ENCODE results near the gene GLIS1. TPM values are rescaled to one million over a fixed set of nuclear protein-coding genes. Genes with fewer than 3 reads are reported as not detected.

GLIS1 gene
- total and polyA plus RNA-seq, 2 donors (not counting 3 experiments of a cell fraction or from before 2014, with no cell fraction given), result not detected

GRCh38 chr1:53715478-53715877 is 23.5 kb downstream of the GLIS1 start:
- Histone ChIP-seq H4K20me1 (replicated peaks; ENCODE audit: control insufficient read depth, extremely low read depth, insufficient read depth, low read length) (no peaks in the 10 kb centered on the region), H2AFZ (ENCODE audit: low read depth, low read length) (no peak overlapping the region), H3K4me3 (replicated peaks in 1 of 3; ENCODE audit: insufficient read depth in 1 of 3, low read depth in 1 of 3, low read length in 3 of 3) (no peak overlapping the region), H3K36me3 (ENCODE audit: control insufficient read depth in 2 of 2, extremely low read depth in 1 of 2, insufficient read depth in 2 of 2, low read length in 2 of 2) (no peaks in the 10 kb centered on the region), H3K9me3 (replicated peaks; ENCODE audit: control insufficient read depth, insufficient read depth, low read length) (no peaks in the 10 kb centered on the region), H3K4me2 (ENCODE audit: insufficient read depth, low read length) (no peak overlapping the region), H3K9me1 (replicated peaks; ENCODE audit: control insufficient read depth, extremely low read depth, insufficient read depth, low read length) (no peaks in the 10 kb centered on the region), H3K27me3 (ENCODE audit: control insufficient read depth in 2 of 2, insufficient read depth in 2 of 2, low read length in 2 of 2) (peaks cover 0 to 9% of the 10 kb centered on the region in 2 experiments), H3K27ac (ENCODE audit: insufficient read depth, low read depth, low read length) (no peak overlapping the region), H3K9ac (replicated peaks; ENCODE audit: extremely low read depth, insufficient read depth, low read length) (no peak overlapping the region), H3K79me2 (ENCODE audit: control insufficient read depth, insufficient read depth, low read length) (no peaks in the 10 kb centered on the region), H3K4me1 (ENCODE audit: control insufficient read depth, extremely low read depth, insufficient read depth, low read length) (no peaks in the 10 kb centered on the region)
- dilution Hi-C loops (cut with MboI; ENCODE audit: extremely low pct_ligation_motif_present, low sequenced_read_pairs), result no loop called here
- BruUV-seq (replicated peaks), result no TSS peak
- FAIRE-seq (peak; percentile 50), DNase-seq (ENCODE audit: low read depth, low spot score) (peak; percentile 30)
- TF ChIP-seq POLR2A (IDR thresholded peaks at IDR 0.05; ENCODE audit: low read depth, low read length), result no peak
- TF ChIP-seq GATA2 (IDR thresholded peaks at IDR 0.05; ENCODE audit: insufficient read depth, insufficient read length, low read depth, low read length), result no peak
- TF ChIP-seq CTCF (IDR thresholded peaks at IDR 0.05; ENCODE audit: extremely low read depth in 1 of 2, insufficient read depth in 1 of 2, low read depth in 1 of 2, low read length in 2 of 2), result peak; percentile 51 to 86
- intact Hi-C loops (cut with micrococcal nuclease), result loop anchor here (1.0 kb wide), 1 partner anchor 39 kb away; no protein-coding TSS in a partner anchor
- CTCF ChIA-PET, result interaction anchor here (0.5 to 1.9 kb wide), 40 partner anchors 10 to 1095 kb away, joined by 3 to 34 read pairs (median 4); partner anchors contain the start of genes IFT25 and LRRC42
- POLR2A ChIA-PET, result no interaction called here

DNA sequence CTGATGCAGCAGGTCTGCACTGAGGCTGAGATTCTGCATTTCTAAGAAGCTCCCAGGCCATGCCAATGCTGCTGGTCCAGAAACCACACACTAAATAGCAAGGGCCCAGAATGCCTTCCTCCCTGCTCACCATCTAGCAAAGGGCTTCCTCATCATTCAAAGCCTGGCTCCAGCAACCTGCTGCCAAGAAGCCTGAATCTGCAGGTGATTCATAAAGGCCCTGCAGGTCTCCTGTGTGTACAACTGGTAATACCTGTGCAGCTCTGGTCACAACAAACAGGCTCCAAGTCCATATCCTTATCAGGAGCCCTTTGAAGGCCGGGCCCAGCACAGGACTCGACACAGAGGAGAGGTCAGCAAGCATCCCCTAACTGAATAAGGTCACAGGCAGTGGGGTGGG is 26.7 kb downstream of the GLIS1 start:
- H3K9me1 ChIP-seq (replicated peaks; ENCODE audit: control insufficient read depth, extremely low read depth, insufficient read depth, low read length), result no peaks in the 10 kb centered on the region
- TF ChIP-seq JUN (IDR thresholded peaks at IDR 0.05; ENCODE audit: borderline replicate concordance, insufficient read depth, insufficient read length, low read depth) (no peak), EZH2 (IDR thresholded peaks at IDR 0.05; ENCODE audit: borderline replicate concordance, low read depth, low read length, severe bottlenecking) (no peak), MYC (IDR thresholded peaks at IDR 0.05; ENCODE audit: low read depth, low read length) (no peak), CTCF (IDR thresholded peaks at IDR 0.05; ENCODE audit: extremely low read depth in 1 of 2, insufficient read depth in 1 of 2, low read depth in 1 of 2, low read length in 2 of 2) (no peak), POLR2AphosphoS5 (IDR thresholded peaks at IDR 0.05; ENCODE audit: insufficient read depth, low read depth, low read length) (no peak), GATA2 (IDR thresholded peaks at IDR 0.05; ENCODE audit: insufficient read depth, insufficient read length, low read depth, low read length) (no peak), MAX (IDR thresholded peaks at IDR 0.05; ENCODE audit: insufficient read depth, insufficient read length) (no peak)
- CTCF ChIA-PET, result no interaction called here
- H2AFZ ChIP-seq (ENCODE audit: low read depth, low read length), result no peak overlapping the region
- no peaks in the 10 kb centered on the region for H3K9me3 ChIP-seq (replicated peaks; ENCODE audit: control insufficient read depth, insufficient read depth, low read length)
- H3K4me3 ChIP-seq (replicated peaks in 1 of 3; ENCODE audit: insufficient read depth in 1 of 3, low read depth in 1 of 3, low read length in 3 of 3), result no peak overlapping the region
- H3K27me3 ChIP-seq (ENCODE audit: control insufficient read depth in 2 of 2, insufficient read depth in 2 of 2, low read length in 2 of 2), result peaks cover 0 to 2% of the 10 kb centered on the region in 2 experiments
- no peak overlapping the region for H3K27ac ChIP-seq (ENCODE audit: insufficient read depth, low read depth, low read length)
- no peak overlapping the region for H3K4me2 ChIP-seq (ENCODE audit: insufficient read depth, low read length)
- no peaks in the 10 kb centered on the region for H3K4me1 ChIP-seq (ENCODE audit: control insufficient read depth, extremely low read depth, insufficient read depth, low read length)
- H3K79me2 ChIP-seq (ENCODE audit: control insufficient read depth, insufficient read depth, low read length), result no peaks in the 10 kb centered on the region
- BruUV-seq (replicated peaks), result no TSS peak
- DNase-seq (ENCODE audit: low read depth, low spot score), result no peak
- FAIRE-seq, result no peak
- no peaks in the 10 kb centered on the region for H4K20me1 ChIP-seq (replicated peaks; ENCODE audit: control insufficient read depth, extremely low read depth, insufficient read depth, low read length)
- H3K9ac ChIP-seq (replicated peaks; ENCODE audit: extremely low read depth, insufficient read depth, low read length), result no peak overlapping the region
- H3K36me3 ChIP-seq (ENCODE audit: control insufficient read depth in 2 of 2, extremely low read depth in 1 of 2, insufficient read depth in 2 of 2, low read length in 2 of 2), result no peaks in the 10 kb centered on the region
- dilution Hi-C loops (cut with MboI; ENCODE audit: extremely low pct_ligation_motif_present, low sequenced_read_pairs) (no loop called here), intact Hi-C loops (cut with micrococcal nuclease) (no loop called here)
- POLR2A ChIA-PET, result no interaction called here
